Activated naive CD8-positive, alpha-beta T cell treated with anti-CD3 and anti-CD28 coated beads, Interleukin-2, amount 10 ng/mL, durations not matched to agents 7 days and 5 days (primary cell): Measurements from ENCODE around the gene TSC22D1. TPM values are rescaled to one million over a fixed set of nuclear protein-coding genes. Genes with fewer than 3 reads are reported as not detected.

Experiments
- ATAC-seq: fragments of 150-1000 bp; cut with Tn5 transposase; one replicate; pipeline ENCODE4 v1.10.0; 2021; ENCODE audit warnings: low read depth, moderate library complexity
- POLR2A ChIA-PET: fragments of 350-600 bp; sonication (Branson Sonifier 250); formaldehyde crosslinking; loops from one replicate; lab custom pipeline; 2021; ENCODE audit warnings: antibody characterized with exemption; lab: Charles Lee
- DNase-seq: peaks from one replicate; pipeline ENCODE4 v3.0.0; 2021
- H3K27ac Mint-ChIP-seq: one replicate; pipeline ENCODE4 v1.8.0; 2022; ENCODE audit warnings: mild to moderate bottlenecking, mixed read lengths
- H3K27me3 Mint-ChIP-seq: one replicate; pipeline ENCODE4 v1.8.0; 2022; ENCODE audit warnings: mild to moderate bottlenecking, moderate library complexity, mixed read lengths
- H3K36me3 Mint-ChIP-seq: one replicate; pipeline ENCODE4 v1.8.0; 2021; ENCODE audit warnings: mild to moderate bottlenecking, mixed read lengths
- H3K4me1 Mint-ChIP-seq: one replicate; pipeline ENCODE4 v1.8.0; 2021; ENCODE audit warnings: mixed read lengths
- H3K4me3 Mint-ChIP-seq: one replicate; pipeline ENCODE4 v1.8.0; 2022; ENCODE audit warnings: mild to moderate bottlenecking, moderate library complexity, mixed read lengths
- H3K9me3 Mint-ChIP-seq: one replicate; pipeline ENCODE4 v1.8.0; 2021; ENCODE audit warnings: mixed read lengths
- total RNA-seq, 2 experiments: library from RNA; stranded (reverse); gene quantifications; one replicate each; pipeline ENCODE4 v1.2.3, GENCODE V29; 2021

TSC22D1 gene
- total RNA-seq, 2 experiments from 2014 or later: 21.8 to 27.0 TPM

- no peak for DNase-seq
- no peak for ATAC-seq
- Mint-ChIP-seq H3K9me3 (no peaks in the 10 kb centered on the region), H3K27ac (no peak overlapping the region), H3K4me3 (no peak overlapping the region), H3K4me1 (no peaks in the 10 kb centered on the region), H3K27me3 (no peaks in the 10 kb centered on the region), H3K36me3 (peaks cover 14% of the 10 kb centered on the region)
- POLR2A ChIA-PET: no interaction called here
Observed at GRCh38 chr13:44508562-44509077, 67.5 kb downstream of the TSC22D1 start.

GRCh38 chr13:44507639-44508038, 68.5 kb downstream of the TSC22D1 start:
- Mint-ChIP-seq H3K9me3 (no peaks in the 10 kb centered on the region), H3K27ac (no peak overlapping the region), H3K4me3 (no peak overlapping the region), H3K27me3 (no peaks in the 10 kb centered on the region), H3K36me3 (peaks cover 8% of the 10 kb centered on the region), H3K4me1 (no peaks in the 10 kb centered on the region)
- ATAC-seq: no peak
- DNase-seq: no peak
- POLR2A ChIA-PET: no interaction called here

DNA sequence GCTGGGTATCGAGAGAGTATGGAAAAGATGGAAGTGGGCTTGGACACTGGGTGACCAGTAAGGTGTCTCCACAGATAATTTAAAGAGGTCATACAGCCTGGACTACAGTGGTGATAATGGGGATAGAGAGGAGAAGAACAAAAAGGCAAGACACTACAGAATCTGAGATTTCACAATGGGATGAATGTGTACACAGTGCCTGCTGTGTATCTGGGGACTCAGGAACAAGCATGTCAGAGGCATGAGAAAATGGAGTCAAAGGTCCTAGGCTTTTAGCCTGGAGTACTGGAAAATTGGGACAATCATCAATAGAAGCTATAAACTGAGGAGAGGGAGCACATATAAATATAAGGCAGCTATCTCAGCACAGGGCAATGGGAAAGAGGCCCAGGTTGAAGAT, 69.4 kb downstream of the TSC22D1 start:
- Mint-ChIP-seq H3K9me3 (no peaks in the 10 kb centered on the region), H3K4me3 (no peak overlapping the region), H3K27ac (no peak overlapping the region), H3K36me3 (peaks cover 6% of the 10 kb centered on the region), H3K27me3 (no peaks in the 10 kb centered on the region), H3K4me1 (no peaks in the 10 kb centered on the region)
- ATAC-seq (no peak), DNase-seq (no peak)
- POLR2A ChIA-PET: no interaction called here

GRCh38 chr13:44506251-44506650, 69.9 kb downstream of the TSC22D1 start:
- no peak for DNase-seq
- POLR2A ChIA-PET: no interaction called here
- peaks cover 1% of the 10 kb centered on the region for H3K36me3 Mint-ChIP-seq
- ATAC-seq: no peak
- no peaks in the 10 kb centered on the region for H3K27me3 Mint-ChIP-seq
- no peaks in the 10 kb centered on the region for H3K9me3 Mint-ChIP-seq
- no peaks in the 10 kb centered on the region for H3K4me1 Mint-ChIP-seq
- no peak overlapping the region for H3K27ac Mint-ChIP-seq
- H3K4me3 Mint-ChIP-seq: no peak overlapping the region

GRCh38 chr13:44504116-44504515, 72.0 kb downstream of the TSC22D1 start:
- no peaks in the 10 kb centered on the region for H3K27me3 Mint-ChIP-seq
- no peak overlapping the region for H3K4me3 Mint-ChIP-seq
- no peaks in the 10 kb centered on the region for H3K9me3 Mint-ChIP-seq
- H3K4me1 Mint-ChIP-seq: no peaks in the 10 kb centered on the region
- ATAC-seq: no peak
- H3K36me3 Mint-ChIP-seq: no peaks in the 10 kb centered on the region
- POLR2A ChIA-PET: no interaction called here
- no peak overlapping the region for H3K27ac Mint-ChIP-seq
- DNase-seq: no peak

DNA sequence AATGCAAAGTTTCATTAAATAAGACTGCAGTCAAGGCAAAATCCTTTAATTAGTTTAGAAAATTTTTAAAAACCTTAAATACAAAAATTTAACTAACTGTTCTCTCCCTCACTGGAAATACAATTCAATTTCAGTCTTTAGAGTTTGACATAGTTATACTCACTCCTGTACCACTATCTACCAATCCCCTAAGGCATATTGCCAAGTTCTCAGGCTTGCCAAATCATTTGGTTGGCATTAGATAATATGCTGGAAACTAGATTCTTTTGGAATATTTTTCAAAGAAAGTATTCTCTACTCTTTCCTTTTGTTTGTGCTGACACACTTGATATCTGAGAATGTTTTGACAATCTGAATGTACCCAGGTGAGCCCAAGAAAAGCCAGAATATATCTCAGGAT, 77.2 kb downstream of the TSC22D1 start:
- H3K4me1 Mint-ChIP-seq: peaks cover 2% of the 10 kb centered on the region
- POLR2A ChIA-PET: no interaction called here
- no peak for DNase-seq
- no peak overlapping the region for H3K4me3 Mint-ChIP-seq
- peaks cover 4% of the 10 kb centered on the region for H3K9me3 Mint-ChIP-seq
- H3K27ac Mint-ChIP-seq: no peak overlapping the region
- H3K36me3 Mint-ChIP-seq: peaks cover 4% of the 10 kb centered on the region
- ATAC-seq: no peak
- no peaks in the 10 kb centered on the region for H3K27me3 Mint-ChIP-seq

- ATAC-seq (no peak), DNase-seq (no peak)
- Mint-ChIP-seq H3K27ac (no peak overlapping the region), H3K9me3 (peaks cover 4% of the 10 kb centered on the region), H3K4me3 (no peak overlapping the region), H3K36me3 (peaks cover 4% of the 10 kb centered on the region), H3K27me3 (no peaks in the 10 kb centered on the region), H3K4me1 (peaks cover 2% of the 10 kb centered on the region)
- POLR2A ChIA-PET: no interaction called here
Observed at GRCh38 chr13:44498502-44498901, 77.6 kb downstream of the TSC22D1 start.

DNA sequence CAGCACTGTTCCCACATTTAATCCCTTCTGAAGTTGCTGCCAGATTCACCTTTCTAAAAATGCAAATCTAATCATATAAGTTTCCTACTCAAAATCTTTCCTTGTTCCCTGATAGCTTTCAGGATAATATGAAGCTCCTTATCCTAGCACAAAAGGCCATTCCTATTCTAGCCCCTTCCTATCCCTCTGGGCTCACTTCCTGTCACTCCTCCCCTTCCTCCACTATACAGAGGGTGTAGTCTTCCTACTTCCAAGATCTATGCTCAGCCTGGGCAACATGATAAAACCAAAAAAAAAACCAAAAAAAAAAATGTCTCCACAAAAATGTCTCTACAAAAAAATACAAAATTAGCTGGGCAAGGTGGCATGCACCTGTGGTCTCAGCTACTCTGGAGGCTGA, 78.3 kb downstream of the TSC22D1 start:
- no peak overlapping the region for H3K4me3 Mint-ChIP-seq
- peaks cover 2% of the 10 kb centered on the region for H3K4me1 Mint-ChIP-seq
- POLR2A ChIA-PET: no interaction called here
- DNase-seq (no peak), ATAC-seq (no peak)
- peaks cover 4% of the 10 kb centered on the region for H3K36me3 Mint-ChIP-seq
- H3K9me3 Mint-ChIP-seq: peaks cover 4% of the 10 kb centered on the region
- H3K27ac Mint-ChIP-seq: no peak overlapping the region
- no peaks in the 10 kb centered on the region for H3K27me3 Mint-ChIP-seq

GRCh38 chr13:44493213-44493812, 82.8 kb downstream of the TSC22D1 start:
- H3K27ac Mint-ChIP-seq: no peak overlapping the region

DNA sequence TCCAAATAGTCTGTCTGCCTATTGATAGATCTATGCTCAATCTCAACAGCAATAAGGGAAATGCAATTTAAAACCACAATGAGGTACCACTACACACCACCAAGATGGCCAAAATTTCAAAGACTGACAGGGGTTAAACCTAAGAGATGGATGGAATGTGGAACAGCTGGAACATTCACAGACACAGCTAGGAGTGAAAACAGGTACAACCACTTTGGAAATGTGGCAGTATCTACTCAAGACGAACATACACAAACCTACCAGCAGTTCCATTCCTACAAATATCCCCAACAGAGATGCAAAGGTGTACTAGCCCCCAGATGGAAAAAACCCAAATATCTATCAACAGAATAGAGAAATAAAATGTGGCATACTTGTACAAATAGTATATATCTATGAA, 86.4 kb downstream of the TSC22D1 start:
- Mint-ChIP-seq H3K4me1 (peaks cover 6% of the 10 kb centered on the region), H3K36me3 (peaks cover 3% of the 10 kb centered on the region), H3K4me3 (no peak overlapping the region), H3K27me3 (no peaks in the 10 kb centered on the region), H3K27ac (no peak overlapping the region), H3K9me3 (peaks cover 5% of the 10 kb centered on the region)
- DNase-seq (no peak), ATAC-seq (no peak)
- POLR2A ChIA-PET: no interaction called here

More at GRCh38 chr13:44493213-44493812, 82.8 kb downstream of the TSC22D1 start:
- Mint-ChIP-seq H3K36me3 (peaks cover 4% of the 10 kb centered on the region), H3K27me3 (no peaks in the 10 kb centered on the region), H3K4me1 (peaks cover 2% of the 10 kb centered on the region), H3K9me3 (peaks cover 7% of the 10 kb centered on the region), H3K4me3 (no peak overlapping the region)
- DNase-seq (no peak), ATAC-seq (no peak)
- POLR2A ChIA-PET: no interaction called here

DNA sequence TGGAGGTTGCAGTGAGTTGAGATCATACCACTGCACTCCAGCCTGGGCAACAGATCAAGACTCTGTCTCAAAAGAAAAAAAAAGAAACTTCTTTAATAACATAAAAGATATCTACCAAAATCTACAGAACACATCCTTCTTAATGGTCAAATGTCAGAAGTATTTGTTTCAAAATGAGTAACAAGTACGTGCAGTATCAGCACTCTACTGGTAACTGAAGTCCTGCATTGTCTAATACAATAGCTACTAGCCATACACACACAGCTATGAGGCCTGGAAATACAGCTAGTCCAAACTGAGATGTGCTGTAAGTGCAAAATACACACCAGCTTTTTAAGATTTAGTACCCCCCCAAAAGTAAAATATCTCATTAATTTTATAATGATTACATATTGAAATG, 88.1 kb downstream of the TSC22D1 start:
- peaks cover 1% of the 10 kb centered on the region for H3K36me3 Mint-ChIP-seq
- DNase-seq (no peak), ATAC-seq (no peak)
- no peak overlapping the region for H3K4me3 Mint-ChIP-seq
- POLR2A ChIA-PET: no interaction called here
- peaks cover 2% of the 10 kb centered on the region for H3K9me3 Mint-ChIP-seq
- H3K4me1 Mint-ChIP-seq: peaks cover 12% of the 10 kb centered on the region
- no peaks in the 10 kb centered on the region for H3K27me3 Mint-ChIP-seq
- no peak overlapping the region for H3K27ac Mint-ChIP-seq

GRCh38 chr13:44484562-44485138, 91.5 kb downstream of the TSC22D1 start:
- Mint-ChIP-seq H3K4me1 (peaks cover 12% of the 10 kb centered on the region), H3K27me3 (no peaks in the 10 kb centered on the region), H3K9me3 (no peaks in the 10 kb centered on the region), H3K36me3 (peaks cover 1% of the 10 kb centered on the region), H3K4me3 (peak overlapping the region; percentile 77), H3K27ac (peak overlapping the region; percentile 84)
- peak; percentile 42 for ATAC-seq
- no peak for DNase-seq
- POLR2A ChIA-PET: no interaction called here

GRCh38 chr13:44474122-44474910, 101.8 kb downstream of the TSC22D1 start:
- no peak overlapping the region for H3K27ac Mint-ChIP-seq
- H3K4me3 Mint-ChIP-seq: no peak overlapping the region
- DNase-seq (no peak), ATAC-seq (no peak)
- no peaks in the 10 kb centered on the region for H3K9me3 Mint-ChIP-seq
- peaks cover 3% of the 10 kb centered on the region for H3K27me3 Mint-ChIP-seq
- H3K4me1 Mint-ChIP-seq: peaks cover 2% of the 10 kb centered on the region
- H3K36me3 Mint-ChIP-seq: no peaks in the 10 kb centered on the region
- POLR2A ChIA-PET: no interaction called here

DNA sequence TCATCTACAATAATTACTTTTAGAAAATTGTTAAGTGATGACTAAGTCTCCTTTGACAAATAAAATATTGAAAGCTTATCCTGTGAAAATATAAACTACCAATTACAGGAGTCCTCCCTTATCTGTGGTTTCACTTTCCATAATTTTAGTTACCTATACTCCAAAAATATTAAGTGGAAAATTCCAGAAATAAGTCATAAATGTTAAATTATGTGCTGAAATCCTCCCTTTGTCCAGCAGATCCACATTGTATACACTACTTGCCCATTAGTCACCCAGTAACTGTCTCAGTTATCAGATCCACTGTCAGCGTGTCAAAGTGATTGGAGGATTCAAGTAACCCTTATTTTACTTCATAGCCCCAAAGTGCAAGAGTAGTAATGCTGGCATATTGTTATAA, 104.4 kb downstream of the TSC22D1 start:
- DNase-seq: no peak
- ATAC-seq: no peak
- no peaks in the 10 kb centered on the region for H3K9me3 Mint-ChIP-seq
- H3K4me1 Mint-ChIP-seq: peaks cover 2% of the 10 kb centered on the region
- POLR2A ChIA-PET: no interaction called here
- peaks cover 3% of the 10 kb centered on the region for H3K27me3 Mint-ChIP-seq
- no peaks in the 10 kb centered on the region for H3K36me3 Mint-ChIP-seq
- H3K27ac Mint-ChIP-seq: no peak overlapping the region
- H3K4me3 Mint-ChIP-seq: no peak overlapping the region
